Adipose tissue (tissue), 3 donors: ENCODE results near the gene D2HGDH. TPM values are rescaled to one million over a fixed set of nuclear protein-coding genes. Genes with fewer than 3 reads are reported as not detected.
"Not testable (repeated sequence)": the region's sequence is repeated elsewhere in the genome, so short reads cannot be mapped to it uniquely, and the experiment has no call there.

Source experiments
- H3K27ac ChIP-seq: one replicate; pipeline ENCODE4 v1.5.1; 2013; ENCODE audit warnings: low read depth, low read length
- WGBS, 3 donors: extraction: QIAGEN DNeasy Blood & Tissue Kit; methylation state at CpG; one replicate each; pipeline ENCODE4 v1.1.7; 2013; 5-methylcytosine and 5-hydroxymethylcytosine counted together
- polyA plus RNA-seq, 3 donors: library from polyadenylated mRNA; stranded (reverse); fragments of 200-250 nt; gene quantifications; one replicate each; pipeline ENCODE4 v1.2.3, GENCODE V29; 2013
- donor health status: healthy with polysubstance abuse.
- donor health status: Bipolar disorder and iron deficiency.
- donor health status: healthy.

Gene D2HGDH
- polyA plus RNA-seq, 3 donors: 17.8 to 29.7 (median 29.4) TPM

- 84 to 92% (median 86%) methylated on average over 14 of the region's 14 CpGs for WGBS, 3 donors
- no peak overlapping the region for H3K27ac ChIP-seq
Observed at GRCh38 chr2:241798081-241798630, 63.7 kb downstream of the D2HGDH start.

- WGBS, 3 donors: 87 to 90% (median 90%) methylated on average over 21 of the region's 21 CpGs
- H3K27ac ChIP-seq: no peak overlapping the region
Observed at GRCh38 chr2:241798631-241799521, 64.4 kb downstream of the D2HGDH start.

- WGBS, 3 donors: 82 to 86% (median 85%) methylated on average over 9 to 10 of the region's 10 CpGs
Observed at GRCh38 chr2:241799522-241800197, 65.2 kb downstream of the D2HGDH start.

GRCh38 chr2:241800198-241800903, 65.9 kb downstream of the D2HGDH start:
- H3K27ac ChIP-seq: not testable (repeated sequence)
- WGBS, 3 donors: 49 to 84% (median 82%) methylated on average over 34 to 35 of the region's 35 CpGs

More at GRCh38 chr2:241799522-241800197, 65.2 kb downstream of the D2HGDH start:
- H3K27ac ChIP-seq: no peak overlapping the region

GRCh38 chr2:241801611-241802420, 67.4 kb downstream of the D2HGDH start:
- H3K27ac ChIP-seq: no peak overlapping the region
- WGBS, 3 donors: 69 to 83% (median 76%) methylated on average over 41 to 44 of the region's 44 CpGs

- 43 to 55% (median 53%) methylated on average over 27 to 32 of the region's 32 CpGs for WGBS, 3 donors
- no peak overlapping the region for H3K27ac ChIP-seq
Observed at GRCh38 chr2:241802421-241803318, 68.2 kb downstream of the D2HGDH start.

- no peak overlapping the region for H3K27ac ChIP-seq
- WGBS, 3 donors: 4 to 7% (median 5%) methylated on average over 106 to 109 of the region's 109 CpGs
Observed at GRCh38 chr2:241803387-241804325, 69.2 kb downstream of the D2HGDH start.

GRCh38 chr2:241804326-241805229, 70.1 kb downstream of the D2HGDH start:
- H3K27ac ChIP-seq: no peak overlapping the region
- 16 to 17% (median 16%) methylated on average over 27 to 35 of the region's 35 CpGs for WGBS, 3 donors

GRCh38 chr2:241806217-241806616, 71.8 kb downstream of the D2HGDH start:
- not testable (repeated sequence) for H3K27ac ChIP-seq
- 18 to 67% (median 32%) methylated on average over 1 to 2 of the region's 8 CpGs for WGBS, 3 donors

- H3K27ac ChIP-seq: no peak overlapping the region
- 69 to 77% (median 73%) methylated on average over 16 to 17 of the region's 17 CpGs for WGBS, 3 donors
Observed at GRCh38 chr2:241808051-241808720, 73.8 kb downstream of the D2HGDH start.

GRCh38 chr2:241808721-241809382, 74.4 kb downstream of the D2HGDH start, which contains the start of gene NEU4:
Gene NEU4 (plus strand): TSS chr2:241809193. CDS start chr2:241814485, 5,292 bp downstream.
- H3K27ac ChIP-seq: no peak within 1 kb of the TSS
- WGBS, 3 donors: 80 to 87% (median 82%) methylated on average over 31 of the region's 31 CpGs

- WGBS, 3 donors: 75 to 85% (median 83%) methylated on average over 25 to 29 of the region's 29 CpGs
- H3K27ac ChIP-seq: no peak overlapping the region
Observed at GRCh38 chr2:241809383-241810306, 75.2 kb downstream of the D2HGDH start.
